SK-N-SH treated with all-trans-retinoic acid at 6 μM for 48 hours (cell line): Measurements from ENCODE around the gene PDE1C.

ENCODE experiments used
- ATAC-seq: fragments of 200-7000 bp; cut with Tn5 transposase; 3 replicates; pipeline ENCODE4 v1.9.1; 2020; ENCODE audit warnings: mild to moderate bottlenecking, moderate library complexity
- ARNTL ChIP-seq: fragments of 450-650 bp; formaldehyde crosslinking; IDR thresholded peaks from 2 replicates; pipeline ENCODE4 v1.5.0; 2020; ENCODE audit warnings: low read depth, mild to moderate bottlenecking, moderate library complexity, borderline replicate concordance
- BACH2 ChIP-seq: fragments of 250-450 bp; sonication (Bioruptor Pico); IDR thresholded peaks from 2 replicates; pipeline ENCODE4 v1.9.0; 2021; ENCODE audit warnings: mild to moderate bottlenecking, borderline replicate concordance
- CSDC2 ChIP-seq: fragments of 250-450 bp; sonication (Bioruptor Pico); IDR thresholded peaks from 2 replicates; pipeline ENCODE4 v1.5.0; 2020; ENCODE audit warnings: mild to moderate bottlenecking, moderate library complexity
- ESRRG ChIP-seq: fragments of 250-450 bp; sonication (Bioruptor Pico); IDR thresholded peaks from 2 replicates; pipeline ENCODE4 v1.6.1; 2021; ENCODE audit warnings: mild to moderate bottlenecking
- GLIS3 ChIP-seq: fragments of 250-450 bp; sonication (Bioruptor Pico); IDR thresholded peaks from 2 replicates; pipeline ENCODE4 v1.5.0; 2020; ENCODE audit warnings: mild to moderate bottlenecking, moderate library complexity
- ISL1 ChIP-seq: fragments of 250-450 bp; sonication (Bioruptor Pico); IDR thresholded peaks from 2 replicates; pipeline ENCODE4 v2.1.2; 2022; ENCODE audit warnings: mild to moderate bottlenecking, moderate library complexity
- PPARA ChIP-seq: fragments of 250-450 bp; sonication (Bioruptor Pico); IDR thresholded peaks from 2 replicates; pipeline ENCODE4 v1.5.0; 2020; ENCODE audit warnings: mild to moderate bottlenecking, borderline replicate concordance
- RARB ChIP-seq: fragments of 250-450 bp; sonication (Bioruptor Pico); IDR thresholded peaks from 2 replicates; pipeline ENCODE4 v1.8.0; 2021; ENCODE audit warnings: mild to moderate bottlenecking, moderate library complexity
- SNAI2 ChIP-seq: fragments of 250-450 bp; sonication (Bioruptor Pico); IDR thresholded peaks from 2 replicates; pipeline ENCODE4 v1.5.0; 2020; ENCODE audit warnings: mild to moderate bottlenecking, moderate library complexity
- TCF4 ChIP-seq: fragments of 250-450 bp; sonication (Bioruptor Pico); IDR thresholded peaks from 2 replicates; pipeline ENCODE4 v1.8.0; 2021; ENCODE audit warnings: mild to moderate bottlenecking, moderate library complexity, borderline replicate concordance
- TOX ChIP-seq: fragments of 250-450 bp; sonication (Bioruptor Pico); IDR thresholded peaks from 2 replicates; pipeline ENCODE4 v1.8.0; 2021; ENCODE audit warnings: mild to moderate bottlenecking, moderate library complexity, borderline replicate concordance
- ZFP3 ChIP-seq: fragments of 250-450 bp; sonication (Bioruptor Pico); IDR thresholded peaks from 2 replicates; pipeline ENCODE4 v1.5.0; 2020; ENCODE audit warnings: mild to moderate bottlenecking, moderate library complexity
- ZFP30 ChIP-seq: fragments of 450-650 bp; formaldehyde crosslinking; IDR thresholded peaks from 2 replicates; pipeline ENCODE4 v1.5.0; 2022; ENCODE audit warnings: mild to moderate bottlenecking, moderate library complexity
- ZNF565 ChIP-seq: fragments of 450-650 bp; formaldehyde crosslinking; conservative IDR thresholded peaks from 2 replicates; pipeline ENCODE4 v1.5.0; 2020; ENCODE audit warnings: low read depth, mild to moderate bottlenecking, moderate library complexity
- ZNF70 ChIP-seq: fragments of 450-650 bp; formaldehyde crosslinking; IDR thresholded peaks from 2 replicates; pipeline ENCODE4 v1.5.0; 2020; ENCODE audit warnings: mild to moderate bottlenecking, moderate library complexity
- TF ChIP-seq, protein P1 (sequence below): fragments of 250-450 bp; sonication (Bioruptor Pico); IDR thresholded peaks from 2 replicates; pipeline ENCODE4 v1.8.0; 2020; ENCODE audit warnings: mild to moderate bottlenecking, moderate library complexity, borderline replicate concordance
- TF ChIP-seq, protein P2 (sequence below): fragments of 250-450 bp; sonication (Bioruptor Pico); IDR thresholded peaks from 2 replicates; pipeline ENCODE4 v1.5.1; 2020; ENCODE audit warnings: low read depth, mild to moderate bottlenecking, moderate library complexity
- TF ChIP-seq, protein P3 (sequence below): fragments of 250-450 bp; sonication (Bioruptor Pico); IDR thresholded peaks from 2 replicates; pipeline ENCODE4 v1.8.0; 2021; ENCODE audit warnings: low read depth, mild to moderate bottlenecking, moderate library complexity, borderline replicate concordance
- TF ChIP-seq, protein P4 (sequence below): fragments of 250-450 bp; sonication (Bioruptor Pico); IDR thresholded peaks from 2 replicates; pipeline ENCODE4 v1.5.1; 2021; ENCODE audit warnings: mild to moderate bottlenecking, moderate library complexity
- TF ChIP-seq, protein P5 (sequence below): fragments of 250-450 bp; sonication (Bioruptor Pico); IDR thresholded peaks from 2 replicates; pipeline ENCODE4 v1.5.0; 2020; ENCODE audit warnings: mild to moderate bottlenecking, moderate library complexity

PDE1C gene

DNA sequence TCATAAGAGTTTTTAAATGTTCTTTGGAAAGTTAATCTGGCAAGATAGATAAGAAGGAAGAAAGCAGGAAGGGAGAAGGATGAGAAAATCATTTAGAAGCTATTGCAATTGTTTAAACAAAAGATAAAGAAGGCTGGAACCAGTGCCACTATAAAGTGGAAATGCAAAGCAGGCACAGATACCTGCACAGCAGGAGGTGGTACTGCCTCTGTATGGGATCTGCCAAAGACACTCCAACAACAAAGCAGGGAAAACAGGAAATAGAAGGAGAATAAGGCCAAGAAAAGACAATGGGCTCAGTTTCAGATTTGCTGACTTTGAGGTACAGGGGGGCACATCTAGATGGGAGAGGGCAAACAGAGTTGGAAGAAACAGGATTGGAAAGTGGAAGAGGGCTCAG is 244.6 kb downstream of the PDE1C start:
- no peak for TF ChIP-seq SNAI2 (CRISPR knock-in tag)
- TF ChIP-seq ZFP30: no peak
- TF ChIP-seq, protein P1, sequence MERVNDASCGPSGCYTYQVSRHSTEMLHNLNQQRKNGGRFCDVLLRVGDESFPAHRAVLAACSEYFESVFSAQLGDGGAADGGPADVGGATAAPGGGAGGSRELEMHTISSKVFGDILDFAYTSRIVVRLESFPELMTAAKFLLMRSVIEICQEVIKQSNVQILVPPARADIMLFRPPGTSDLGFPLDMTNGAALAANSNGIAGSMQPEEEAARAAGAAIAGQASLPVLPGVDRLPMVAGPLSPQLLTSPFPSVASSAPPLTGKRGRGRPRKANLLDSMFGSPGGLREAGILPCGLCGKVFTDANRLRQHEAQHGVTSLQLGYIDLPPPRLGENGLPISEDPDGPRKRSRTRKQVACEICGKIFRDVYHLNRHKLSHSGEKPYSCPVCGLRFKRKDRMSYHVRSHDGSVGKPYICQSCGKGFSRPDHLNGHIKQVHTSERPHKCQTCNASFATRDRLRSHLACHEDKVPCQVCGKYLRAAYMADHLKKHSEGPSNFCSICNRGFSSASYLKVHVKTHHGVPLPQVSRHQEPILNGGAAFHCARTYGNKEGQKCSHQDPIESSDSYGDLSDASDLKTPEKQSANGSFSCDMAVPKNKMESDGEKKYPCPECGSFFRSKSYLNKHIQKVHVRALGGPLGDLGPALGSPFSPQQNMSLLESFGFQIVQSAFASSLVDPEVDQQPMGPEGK: no peak
- no peak for TF ChIP-seq BACH2 (CRISPR knock-in tag)
- TF ChIP-seq, protein P2, sequence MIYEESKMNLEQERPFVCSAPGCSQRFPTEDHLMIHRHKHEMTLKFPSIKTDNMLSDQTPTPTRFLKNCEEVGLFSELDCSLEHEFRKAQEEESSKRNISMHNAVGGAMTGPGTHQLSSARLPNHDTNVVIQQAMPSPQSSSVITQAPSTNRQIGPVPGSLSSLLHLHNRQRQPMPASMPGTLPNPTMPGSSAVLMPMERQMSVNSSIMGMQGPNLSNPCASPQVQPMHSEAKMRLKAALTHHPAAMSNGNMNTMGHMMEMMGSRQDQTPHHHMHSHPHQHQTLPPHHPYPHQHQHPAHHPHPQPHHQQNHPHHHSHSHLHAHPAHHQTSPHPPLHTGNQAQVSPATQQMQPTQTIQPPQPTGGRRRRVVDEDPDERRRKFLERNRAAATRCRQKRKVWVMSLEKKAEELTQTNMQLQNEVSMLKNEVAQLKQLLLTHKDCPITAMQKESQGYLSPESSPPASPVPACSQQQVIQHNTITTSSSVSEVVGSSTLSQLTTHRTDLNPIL: no peak
- TF ChIP-seq, protein P3, sequence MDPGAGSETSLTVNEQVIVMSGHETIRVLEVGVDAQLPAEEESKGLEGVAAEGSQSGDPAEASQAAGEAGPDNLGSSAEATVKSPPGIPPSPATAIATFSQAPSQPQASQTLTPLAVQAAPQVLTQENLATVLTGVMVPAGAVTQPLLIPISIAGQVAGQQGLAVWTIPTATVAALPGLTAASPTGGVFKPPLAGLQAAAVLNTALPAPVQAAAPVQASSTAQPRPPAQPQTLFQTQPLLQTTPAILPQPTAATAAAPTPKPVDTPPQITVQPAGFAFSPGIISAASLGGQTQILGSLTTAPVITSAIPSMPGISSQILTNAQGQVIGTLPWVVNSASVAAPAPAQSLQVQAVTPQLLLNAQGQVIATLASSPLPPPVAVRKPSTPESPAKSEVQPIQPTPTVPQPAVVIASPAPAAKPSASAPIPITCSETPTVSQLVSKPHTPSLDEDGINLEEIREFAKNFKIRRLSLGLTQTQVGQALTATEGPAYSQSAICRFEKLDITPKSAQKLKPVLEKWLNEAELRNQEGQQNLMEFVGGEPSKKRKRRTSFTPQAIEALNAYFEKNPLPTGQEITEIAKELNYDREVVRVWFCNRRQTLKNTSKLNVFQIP (CRISPR knock-in tag): no peak
- TF ChIP-seq ESRRG (CRISPR knock-in tag): no peak
- TF ChIP-seq GLIS3: no peak
- TF ChIP-seq, all 23 proteins: peak for 0
- ATAC-seq: no peak

DNA sequence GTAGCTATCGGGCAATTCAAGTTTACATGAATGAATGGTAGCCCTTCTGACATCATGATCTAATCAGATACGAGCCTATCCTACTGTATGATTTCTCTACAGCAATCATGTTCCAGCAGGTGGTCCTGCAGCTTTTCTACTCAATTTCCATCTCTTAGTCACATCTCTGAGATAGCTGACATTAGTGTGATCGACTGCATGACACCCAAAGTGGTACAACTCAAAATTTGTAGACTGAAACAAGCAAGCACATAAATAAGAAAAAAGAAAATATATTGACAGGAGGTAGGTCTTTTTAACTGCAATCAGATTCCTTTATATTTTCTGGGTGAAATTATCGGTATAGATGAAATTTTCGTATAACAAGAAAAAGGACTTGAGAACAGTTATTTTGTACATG is 251.2 kb downstream of the PDE1C start:
- ATAC-seq: no peak
- no peak for TF ChIP-seq ESRRG (CRISPR knock-in tag)
- TF ChIP-seq, protein P3 (CRISPR knock-in tag): no peak
- TF ChIP-seq ZNF70 (CRISPR knock-in tag): no peak
- TF ChIP-seq SNAI2 (CRISPR knock-in tag): no peak
- no peak for TF ChIP-seq TOX
- TF ChIP-seq PPARA: no peak
- no peak for TF ChIP-seq BACH2 (CRISPR knock-in tag)
- TF ChIP-seq ISL1 (CRISPR knock-in tag): no peak
- no peak for TF ChIP-seq TCF4 (CRISPR knock-in tag)
- TF ChIP-seq, protein P2: no peak
- no peak for TF ChIP-seq ARNTL
- TF ChIP-seq RARB: no peak
- TF ChIP-seq, protein P4, sequence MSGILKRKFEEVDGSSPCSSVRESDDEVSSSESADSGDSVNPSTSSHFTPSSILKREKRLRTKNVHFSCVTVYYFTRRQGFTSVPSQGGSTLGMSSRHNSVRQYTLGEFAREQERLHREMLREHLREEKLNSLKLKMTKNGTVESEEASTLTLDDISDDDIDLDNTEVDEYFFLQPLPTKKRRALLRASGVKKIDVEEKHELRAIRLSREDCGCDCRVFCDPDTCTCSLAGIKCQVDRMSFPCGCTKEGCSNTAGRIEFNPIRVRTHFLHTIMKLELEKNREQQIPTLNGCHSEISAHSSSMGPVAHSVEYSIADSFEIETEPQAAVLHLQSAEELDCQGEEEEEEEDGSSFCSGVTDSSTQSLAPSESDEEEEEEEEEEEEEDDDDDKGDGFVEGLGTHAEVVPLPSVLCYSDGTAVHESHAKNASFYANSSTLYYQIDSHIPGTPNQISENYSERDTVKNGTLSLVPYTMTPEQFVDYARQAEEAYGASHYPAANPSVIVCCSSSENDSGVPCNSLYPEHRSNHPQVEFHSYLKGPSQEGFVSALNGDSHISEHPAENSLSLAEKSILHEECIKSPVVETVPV (CRISPR knock-in tag): no peak

DNA sequence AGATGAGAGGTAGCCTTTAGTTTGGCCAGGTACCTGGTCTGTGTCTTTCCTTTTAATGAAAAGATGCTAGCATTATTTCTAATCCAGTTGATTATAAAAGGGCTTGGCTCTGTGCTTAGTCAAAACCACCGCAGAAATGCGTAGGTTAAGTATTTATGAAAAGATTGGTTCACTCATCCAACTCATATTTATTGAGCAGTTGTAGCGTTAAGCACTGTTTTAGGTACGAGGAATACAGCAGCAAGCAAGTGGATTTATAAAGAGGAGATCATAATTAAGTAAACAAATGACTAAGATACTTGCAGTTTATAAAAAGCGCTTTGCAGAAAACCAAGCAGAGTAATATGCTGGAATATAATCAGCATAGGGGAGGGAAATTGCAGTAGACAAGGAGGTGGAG is 253.4 kb downstream of the PDE1C start:
- TF ChIP-seq, protein P4 (CRISPR knock-in tag): no peak
- TF ChIP-seq ZFP3 (CRISPR knock-in tag): no peak
- ATAC-seq: no peak

DNA sequence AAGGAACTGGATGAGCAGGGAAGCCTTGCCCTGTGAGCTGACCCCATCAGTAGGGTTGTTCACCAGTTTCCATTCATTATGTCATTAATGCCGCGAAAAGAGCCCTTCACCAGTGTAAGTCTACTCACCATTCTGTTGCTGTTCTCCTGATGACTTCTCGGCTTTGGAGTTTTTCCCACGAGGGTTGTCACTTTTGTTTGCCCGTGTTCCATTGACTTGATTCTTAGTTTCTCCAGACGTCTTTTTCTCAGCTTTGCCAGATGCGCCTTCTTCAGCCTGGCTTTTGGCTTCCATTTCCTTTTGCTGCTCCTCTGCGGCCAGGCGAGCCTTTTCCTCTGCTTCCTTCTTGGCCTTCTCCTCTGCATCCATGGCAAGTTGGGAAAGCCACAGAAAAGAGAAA is 254.4 kb downstream of the PDE1C start:
- ATAC-seq: peak; percentile 22; the same call in 1 of the 3 replicates
- TF ChIP-seq TOX (no peak), ISL1 (CRISPR knock-in tag) (no peak), RARB (no peak), SNAI2 (CRISPR knock-in tag) (no peak), ZNF565 (no peak), CSDC2 (no peak), ESRRG (CRISPR knock-in tag) (no peak), PPARA (no peak), BACH2 (CRISPR knock-in tag) (no peak), ZNF70 (CRISPR knock-in tag) (no peak)
- TF ChIP-seq, protein P5, sequence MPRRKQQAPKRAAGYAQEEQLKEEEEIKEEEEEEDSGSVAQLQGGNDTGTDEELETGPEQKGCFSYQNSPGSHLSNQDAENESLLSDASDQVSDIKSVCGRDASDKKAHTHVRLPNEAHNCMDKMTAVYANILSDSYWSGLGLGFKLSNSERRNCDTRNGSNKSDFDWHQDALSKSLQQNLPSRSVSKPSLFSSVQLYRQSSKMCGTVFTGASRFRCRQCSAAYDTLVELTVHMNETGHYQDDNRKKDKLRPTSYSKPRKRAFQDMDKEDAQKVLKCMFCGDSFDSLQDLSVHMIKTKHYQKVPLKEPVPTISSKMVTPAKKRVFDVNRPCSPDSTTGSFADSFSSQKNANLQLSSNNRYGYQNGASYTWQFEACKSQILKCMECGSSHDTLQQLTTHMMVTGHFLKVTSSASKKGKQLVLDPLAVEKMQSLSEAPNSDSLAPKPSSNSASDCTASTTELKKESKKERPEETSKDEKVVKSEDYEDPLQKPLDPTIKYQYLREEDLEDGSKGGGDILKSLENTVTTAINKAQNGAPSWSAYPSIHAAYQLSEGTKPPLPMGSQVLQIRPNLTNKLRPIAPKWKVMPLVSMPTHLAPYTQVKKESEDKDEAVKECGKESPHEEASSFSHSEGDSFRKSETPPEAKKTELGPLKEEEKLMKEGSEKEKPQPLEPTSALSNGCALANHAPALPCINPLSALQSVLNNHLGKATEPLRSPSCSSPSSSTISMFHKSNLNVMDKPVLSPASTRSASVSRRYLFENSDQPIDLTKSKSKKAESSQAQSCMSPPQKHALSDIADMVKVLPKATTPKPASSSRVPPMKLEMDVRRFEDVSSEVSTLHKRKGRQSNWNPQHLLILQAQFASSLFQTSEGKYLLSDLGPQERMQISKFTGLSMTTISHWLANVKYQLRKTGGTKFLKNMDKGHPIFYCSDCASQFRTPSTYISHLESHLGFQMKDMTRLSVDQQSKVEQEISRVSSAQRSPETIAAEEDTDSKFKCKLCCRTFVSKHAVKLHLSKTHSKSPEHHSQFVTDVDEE (CRISPR knock-in tag): no peak
- TF ChIP-seq, protein P3 (CRISPR knock-in tag): no peak
